IPS-18c (cell line): ENCODE results near the gene PCOLCE2.

Source experiments
- H3K4me3 ChIP-seq: 2 replicates; pipeline ENCODE4 v1.7.0; 2013; ENCODE audit warnings: low read depth, mild to moderate bottlenecking, low read length, moderate library complexity; ENCODE audit not compliant: insufficient read depth
- H3K9me3 ChIP-seq: one replicate; pipeline ENCODE4 v1.6.1; 2013; ENCODE audit warnings: mild to moderate bottlenecking, low read length, moderate library complexity; ENCODE audit not compliant: control insufficient read depth, insufficient read depth

PCOLCE2 gene

DNA sequence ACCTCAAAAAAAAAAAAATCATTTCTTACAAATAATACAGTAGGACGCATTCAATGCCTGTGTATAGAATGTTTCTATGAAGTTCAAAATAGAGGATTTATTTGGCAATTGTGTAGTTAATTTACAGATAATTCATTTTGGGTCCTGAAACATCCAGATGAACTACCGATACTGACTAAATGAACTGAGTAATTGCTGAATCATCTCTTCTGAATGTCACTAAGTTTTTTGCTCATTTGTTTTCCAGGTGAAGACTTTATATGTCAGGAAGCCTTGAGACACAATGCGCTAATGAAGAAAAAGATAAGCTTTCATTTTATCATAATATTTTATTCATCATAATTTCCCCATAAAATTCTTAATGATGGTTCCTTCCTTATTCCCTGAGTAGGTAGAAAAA, 39.7 kb downstream of the PCOLCE2 start:
- no peaks in the 10 kb centered on the region for H3K9me3 ChIP-seq
- no peak overlapping the region for H3K4me3 ChIP-seq

GRCh38 chr3:142846779-142847577, 41.9 kb downstream of the PCOLCE2 start:
- H3K9me3 ChIP-seq = peaks cover 2% of the 10 kb centered on the region
- no peak overlapping the region for H3K4me3 ChIP-seq

DNA sequence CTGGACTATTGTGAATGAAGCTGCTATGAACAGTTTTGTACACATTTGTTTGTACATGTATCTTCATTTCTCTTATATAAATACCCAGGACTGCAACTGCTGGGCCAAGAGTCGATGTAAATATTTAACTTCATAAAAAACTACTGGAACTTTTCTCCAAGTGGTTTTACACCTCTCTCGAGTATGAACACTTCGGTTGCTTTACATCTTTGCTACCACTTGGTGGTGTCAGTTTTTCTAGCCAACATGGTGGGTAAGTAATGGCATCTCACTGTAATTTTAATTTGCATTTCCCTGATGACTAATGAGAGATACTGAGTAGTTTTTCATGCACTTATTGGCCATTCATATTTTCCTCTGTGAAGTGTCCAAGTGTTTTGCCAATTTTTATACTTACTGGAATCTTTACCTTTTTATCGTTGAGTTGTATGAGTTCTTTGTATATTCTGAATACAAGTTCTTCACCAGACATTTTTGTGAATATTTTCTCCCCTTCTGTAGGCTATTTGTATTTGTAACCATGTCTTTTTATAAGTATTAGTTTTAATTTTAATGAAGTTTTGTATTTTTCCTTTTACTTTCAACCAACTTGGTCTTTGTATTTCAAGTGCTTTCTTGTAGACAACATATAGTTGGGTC, 44.4 kb downstream of the PCOLCE2 start:
- H3K4me3 ChIP-seq = no peak overlapping the region
- H3K9me3 ChIP-seq = peaks cover 2% of the 10 kb centered on the region

GRCh38 chr3:142839831-142840230, 49.1 kb downstream of the PCOLCE2 start:
- Histone ChIP-seq H3K4me3 (no peak overlapping the region), H3K9me3 (peaks cover 2% of the 10 kb centered on the region)

DNA sequence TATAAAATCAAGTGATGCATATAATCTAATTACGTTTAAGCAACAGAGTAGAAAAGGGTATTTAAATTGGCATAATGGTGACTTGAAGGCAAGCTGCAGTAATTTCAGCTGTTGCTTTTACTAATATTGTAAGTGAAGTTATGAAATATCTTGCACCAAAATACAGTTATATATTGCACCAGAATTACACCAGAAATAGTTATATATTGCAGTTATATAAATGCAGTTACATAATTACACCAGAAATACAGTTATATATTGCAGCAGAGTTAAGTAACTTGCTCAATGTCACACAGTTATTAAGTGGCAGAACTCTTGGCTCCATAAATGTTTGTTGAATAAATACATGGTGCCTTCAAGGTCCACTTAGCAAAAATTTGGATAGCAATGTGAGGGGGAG, 51.4 kb downstream of the PCOLCE2 start:
- no peak overlapping the region for H3K4me3 ChIP-seq

GRCh38 chr3:142828703-142829305, 60.1 kb downstream of the PCOLCE2 start:
- no peaks in the 10 kb centered on the region for H3K9me3 ChIP-seq
- H3K4me3 ChIP-seq = no peak overlapping the region

More for the DNA sequence above, 51.4 kb downstream of the PCOLCE2 start:
- peaks cover under 1% of the 10 kb centered on the region for H3K9me3 ChIP-seq

DNA sequence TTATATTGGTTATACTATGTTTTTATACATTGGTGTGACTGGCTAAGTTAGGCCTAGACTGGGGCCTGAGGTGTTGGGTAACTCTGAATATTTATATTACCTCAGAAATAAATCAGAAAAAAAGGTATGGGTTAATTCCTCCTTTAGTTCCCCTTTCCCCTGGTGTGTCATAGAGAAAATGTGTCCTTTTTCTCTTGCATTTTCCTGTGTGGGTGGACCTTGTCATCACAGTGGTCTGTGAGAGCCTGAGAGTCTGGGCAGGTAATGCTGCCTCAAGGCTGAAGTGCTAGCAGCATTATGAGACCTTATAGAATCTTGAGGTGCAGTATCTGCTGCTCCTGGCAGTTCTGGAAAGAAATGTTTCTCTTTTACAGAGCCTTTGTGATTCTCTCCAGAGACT, 69.7 kb downstream of the PCOLCE2 start:
- H3K4me3 ChIP-seq = no peak overlapping the region

GRCh38 chr3:142818651-142819050, 70.2 kb downstream of the PCOLCE2 start:
- peaks cover 2% of the 10 kb centered on the region for H3K9me3 ChIP-seq
- H3K4me3 ChIP-seq = no peak overlapping the region

More for the DNA sequence above, 69.7 kb downstream of the PCOLCE2 start:
- peaks cover 2% of the 10 kb centered on the region for H3K9me3 ChIP-seq

GRCh38 chr3:142817897-142818296, 71.0 kb downstream of the PCOLCE2 start:
- peaks cover 2% of the 10 kb centered on the region for H3K9me3 ChIP-seq
- no peak overlapping the region for H3K4me3 ChIP-seq

DNA sequence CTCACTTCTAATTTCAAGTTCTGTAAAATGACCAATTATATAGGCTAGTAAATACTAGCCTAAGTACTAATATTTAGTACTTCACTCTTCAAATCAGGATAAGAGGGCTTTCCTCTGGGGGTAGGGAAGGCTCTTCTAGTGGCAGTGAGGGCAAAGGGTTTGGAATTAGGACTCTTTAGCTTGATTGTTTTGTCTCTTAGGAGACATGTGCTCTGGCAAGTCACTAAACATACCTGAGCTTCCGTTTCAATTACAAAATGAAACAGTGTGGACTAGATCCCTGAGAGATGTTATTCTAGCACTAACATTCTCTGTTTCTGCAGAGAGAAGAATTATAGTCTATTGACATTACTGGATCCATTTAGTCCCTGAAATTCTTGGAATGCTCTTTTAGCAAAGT, 71.5 kb downstream of the PCOLCE2 start:
- Histone ChIP-seq H3K4me3 (no peak overlapping the region), H3K9me3 (peaks cover 2% of the 10 kb centered on the region)

GRCh38 chr3:142815803-142816202, 73.1 kb downstream of the PCOLCE2 start:
- Histone ChIP-seq H3K9me3 (peaks cover 2% of the 10 kb centered on the region), H3K4me3 (no peak overlapping the region)

- no peaks in the 10 kb centered on the region for H3K9me3 ChIP-seq
- H3K4me3 ChIP-seq = no peak overlapping the region
Measured at GRCh38 chr3:142809259-142809658, 79.6 kb downstream of the PCOLCE2 start.

DNA sequence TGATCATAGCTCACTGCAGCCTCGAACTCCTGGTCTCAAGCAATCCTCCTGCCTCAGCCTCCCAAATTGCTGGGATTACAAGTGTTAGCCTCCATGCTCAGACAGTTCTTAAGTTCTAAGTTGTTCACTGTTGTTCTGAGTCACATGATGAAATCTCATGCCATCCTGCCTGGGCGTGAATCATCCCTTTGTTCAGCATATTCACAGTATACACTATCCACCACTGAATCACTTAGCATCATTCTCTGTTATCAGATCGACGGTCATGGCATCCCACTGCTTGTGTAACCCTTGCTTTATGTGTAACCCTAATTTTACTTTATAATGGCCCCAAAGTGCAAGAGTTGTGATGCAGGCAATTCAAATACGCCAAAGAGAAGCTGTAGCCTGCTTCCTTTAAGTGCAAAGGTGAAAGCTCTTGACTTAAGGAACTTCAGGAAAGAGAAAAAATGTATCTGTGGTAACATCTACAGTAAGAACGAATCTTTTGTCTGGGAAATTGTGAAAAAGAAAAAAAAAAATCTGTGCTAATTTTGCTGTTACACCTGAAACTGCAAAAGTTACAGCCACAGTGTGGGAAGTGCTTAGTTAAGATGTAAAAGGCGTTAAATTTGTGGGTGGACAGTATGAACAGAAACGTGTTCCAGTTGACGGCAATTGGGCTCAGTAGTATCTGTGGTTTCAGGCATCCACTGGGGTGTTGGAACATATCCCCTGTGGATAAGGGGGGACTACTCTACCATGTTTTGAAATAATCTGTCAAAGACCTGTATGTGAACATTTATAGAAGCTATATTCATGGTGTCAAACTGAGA, 80.6 kb downstream of the PCOLCE2 start:
- Histone ChIP-seq H3K4me3 (no peak overlapping the region), H3K9me3 (no peaks in the 10 kb centered on the region)

DNA sequence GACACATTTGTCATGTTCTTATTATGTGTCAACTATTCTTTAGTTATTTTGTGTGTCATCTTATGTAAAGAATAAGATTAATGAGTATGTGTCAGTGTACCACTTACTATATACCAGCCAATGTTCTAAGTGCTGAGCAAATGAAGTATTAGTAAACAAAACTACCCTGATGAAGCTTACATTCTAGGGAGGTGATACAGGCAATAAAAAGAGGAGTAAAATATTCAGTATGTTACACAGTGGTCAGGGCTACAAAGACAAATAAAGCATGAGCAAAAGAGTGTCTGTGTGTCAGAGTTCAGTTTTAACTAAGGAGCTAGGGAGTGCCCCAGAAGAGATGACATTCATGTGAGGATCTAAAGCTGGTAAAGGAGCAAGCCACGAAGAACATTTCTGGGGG, 86.0 kb downstream of the PCOLCE2 start:
- Histone ChIP-seq H3K4me3 (no peak overlapping the region), H3K9me3 (no peaks in the 10 kb centered on the region)

DNA sequence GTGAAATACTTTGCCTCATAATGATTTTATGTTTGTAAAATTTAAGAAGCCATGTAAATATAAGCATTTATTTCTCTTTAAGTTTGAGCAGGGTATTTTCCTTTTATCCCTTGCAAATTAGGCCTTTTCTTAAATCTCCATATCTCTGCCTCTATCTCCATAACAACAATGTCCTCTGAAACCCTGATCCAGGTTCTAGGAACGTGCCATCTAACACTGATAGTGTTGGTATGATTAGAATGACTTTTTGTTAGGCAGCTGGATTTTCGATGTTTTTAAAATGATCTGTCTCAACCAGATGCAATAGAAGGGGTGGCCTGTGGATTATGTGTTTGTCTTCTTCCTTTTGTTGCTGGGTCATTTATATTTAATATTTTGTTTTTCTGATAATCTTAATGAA, 87.1 kb downstream of the PCOLCE2 start:
- Histone ChIP-seq H3K4me3 (no peak overlapping the region), H3K9me3 (no peaks in the 10 kb centered on the region)

DNA sequence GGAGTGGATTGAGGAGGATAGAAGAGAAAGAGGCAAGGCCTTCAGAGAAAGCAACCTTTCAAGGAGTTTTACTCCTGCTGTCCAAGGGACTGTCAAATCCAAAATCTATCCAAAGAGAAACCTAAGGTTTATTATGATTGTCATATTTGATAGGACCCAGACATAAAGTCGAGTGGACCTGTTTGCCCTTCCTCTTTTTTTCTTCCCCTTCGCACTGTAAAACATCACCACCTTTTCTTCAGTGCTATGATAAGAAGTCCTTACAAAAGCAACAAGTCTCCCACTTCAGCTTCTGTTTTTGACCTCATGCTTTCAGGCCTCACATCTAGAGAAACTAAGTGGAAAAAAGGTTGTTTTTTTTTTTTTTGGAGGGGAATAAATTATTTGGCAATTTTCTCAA, 92.1 kb downstream of the PCOLCE2 start:
- H3K4me3 ChIP-seq = no peak overlapping the region
- H3K9me3 ChIP-seq = no peaks in the 10 kb centered on the region

DNA sequence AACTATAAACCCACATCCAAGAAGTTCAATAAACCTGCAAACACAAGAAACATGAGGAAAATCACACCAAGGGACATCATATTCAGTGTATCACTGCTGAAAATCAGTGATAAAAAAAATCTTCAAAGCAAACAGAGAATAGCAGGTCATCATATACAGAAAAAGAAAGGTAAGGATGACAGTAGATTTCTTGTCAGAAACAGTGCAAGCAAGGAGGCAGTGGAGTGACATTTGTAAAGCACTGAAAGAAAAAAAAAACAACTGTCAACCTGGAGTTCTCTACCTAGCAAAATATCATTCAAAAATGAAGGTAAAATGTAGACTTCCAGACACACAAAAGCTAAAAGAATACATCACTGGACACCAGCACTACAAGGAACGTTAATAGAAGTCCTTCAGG, 93.6 kb downstream of the PCOLCE2 start:
- Histone ChIP-seq H3K4me3 (no peak overlapping the region), H3K9me3 (no peaks in the 10 kb centered on the region)
